HepG2 (cell line): ENCODE measurements around the gene CLPSL2. TPM values are rescaled to one million over a fixed set of nuclear protein-coding genes. Genes with fewer than 3 reads are reported as not detected.
A peak's percentile ranks its signal among the peaks of the same experiment; 100 is the strongest.

Experiments used
- EP300 ChIP-seq, 3 experiments: sonication (generic) in 1 of 3; formaldehyde crosslinking in 1 of 3; IDR thresholded peaks; 2 replicates each; pipeline versions ENCODE4 v1.5.1 to v1.6.1; 2011 to 2020; ENCODE audit warnings: low read depth in 2 of 3, low read length in 2 of 3, borderline replicate concordance in 1 of 3, improper control_type of control experiment in 1 of 3, mild to moderate bottlenecking in 1 of 3, missing genetic modification reagents in 1 of 3, moderate library complexity in 1 of 3
- NFE2 ChIP-seq: sonication (generic); formaldehyde crosslinking; IDR thresholded peaks from 2 replicates; pipeline ENCODE4 v1.4.0; 2020; ENCODE audit warnings: missing genetic modification reagents
- NR3C1 ChIP-seq: sonication (generic); formaldehyde crosslinking; IDR thresholded peaks from 2 replicates; pipeline ENCODE4 v1.4.0; 2020; ENCODE audit warnings: missing genetic modification reagents
- RBFOX2 ChIP-seq: fragments of 200-400 bp; formaldehyde crosslinking; IDR thresholded peaks from 2 replicates; pipeline ENCODE4 v1.6.1; 2017; ENCODE audit warnings: low read depth, mild to moderate bottlenecking, low read length
- TEAD2 ChIP-seq: sonication (generic); formaldehyde crosslinking; IDR thresholded peaks from 2 replicates; pipeline ENCODE4 v1.9.0; 2021; ENCODE audit warnings: missing genetic modification reagents
- ZFP82 ChIP-seq: sonication (generic); formaldehyde crosslinking; IDR thresholded peaks from 2 replicates; pipeline ENCODE4 v1.5.1; 2020; ENCODE audit warnings: mild to moderate bottlenecking, missing genetic modification reagents, borderline replicate concordance
- ZNF224 ChIP-seq: sonication (generic); formaldehyde crosslinking; IDR thresholded peaks from 2 replicates; pipeline ENCODE4 v1.5.0; 2020; ENCODE audit warnings: mild to moderate bottlenecking, missing genetic modification reagents
- ZNF616 ChIP-seq: sonication (generic); formaldehyde crosslinking; IDR thresholded peaks from 2 replicates; pipeline ENCODE4 v1.5.0; 2020; ENCODE audit warnings: low read depth, mild to moderate bottlenecking, missing genetic modification reagents
- ZNF777 ChIP-seq: sonication (generic); formaldehyde crosslinking; IDR thresholded peaks from 2 replicates; pipeline ENCODE4 v1.4.0; 2020; ENCODE audit warnings: missing genetic modification reagents
- ZSCAN31 ChIP-seq: sonication (generic); formaldehyde crosslinking; IDR thresholded peaks from 2 replicates; pipeline ENCODE4 v1.5.0; 2020; ENCODE audit warnings: low read depth, mild to moderate bottlenecking, missing genetic modification reagents
- polyA plus RNA-seq, 8 experiments: library from polyadenylated mRNA; depleted of rRNA in 3 of 8; stranded (reverse) in 7 of 8; unstranded in 1 of 8; fragments of >200 nt; fragmentation: Illumina TruSeq in 4 of 8; extraction: Trizol in 4 of 8; gene quantifications; 2 replicates each; pipeline versions ENCODE4 v1.2.1 to v1.2.3, GENCODE V29; 2011 to 2016; ENCODE audit warnings: low read depth in 4 of 8, missing spikeins in 1 of 8, mixed read lengths in 1 of 8; ENCODE audit not compliant: insufficient read depth in 1 of 8
- total RNA-seq, 5 experiments: library from RNA; depleted of rRNA; stranded (reverse); fragments of >200 nt; fragmentation: Illumina TruSeq; extraction: Trizol; gene quantifications; 2 replicates each; pipeline ENCODE4 v1.2.3, GENCODE V29; 2016; ENCODE audit warnings: low read depth in 1 of 5
- TF ChIP-seq, protein P1 (sequence below): IDR thresholded peaks from 2 replicates; pipeline ENCODE4 v1.4.0; 2020; ENCODE audit warnings: mild to moderate bottlenecking, missing genetic modification reagents
- TF ChIP-seq, protein P2 (sequence below): sonication (generic); formaldehyde crosslinking; conservative IDR thresholded peaks from 2 replicates; pipeline ENCODE4 v1.4.0; 2020; ENCODE audit warnings: missing genetic modification reagents
- TF ChIP-seq, protein P3 (sequence below): sonication (generic); formaldehyde crosslinking; IDR thresholded peaks from 2 replicates; pipeline ENCODE4 v1.4.0; 2020; ENCODE audit warnings: missing genetic modification reagents, borderline replicate concordance
- TF ChIP-seq, protein P4 (sequence below): sonication (generic); formaldehyde crosslinking; IDR thresholded peaks from 2 replicates; pipeline ENCODE4 v1.8.0; 2022; ENCODE audit warnings: mild to moderate bottlenecking, missing genetic modification reagents, moderate library complexity
- TF ChIP-seq, protein P5 (sequence below): sonication (generic); formaldehyde crosslinking; conservative IDR thresholded peaks from 2 replicates; pipeline ENCODE4 v1.4.0; 2020; ENCODE audit warnings: missing genetic modification reagents

CLPSL2 gene
- total and polyA plus RNA-seq, 2 of the 13 experiments (the other 11 are each of a cell fraction or from before 2014, with no cell fraction given) = not detected

DNA sequence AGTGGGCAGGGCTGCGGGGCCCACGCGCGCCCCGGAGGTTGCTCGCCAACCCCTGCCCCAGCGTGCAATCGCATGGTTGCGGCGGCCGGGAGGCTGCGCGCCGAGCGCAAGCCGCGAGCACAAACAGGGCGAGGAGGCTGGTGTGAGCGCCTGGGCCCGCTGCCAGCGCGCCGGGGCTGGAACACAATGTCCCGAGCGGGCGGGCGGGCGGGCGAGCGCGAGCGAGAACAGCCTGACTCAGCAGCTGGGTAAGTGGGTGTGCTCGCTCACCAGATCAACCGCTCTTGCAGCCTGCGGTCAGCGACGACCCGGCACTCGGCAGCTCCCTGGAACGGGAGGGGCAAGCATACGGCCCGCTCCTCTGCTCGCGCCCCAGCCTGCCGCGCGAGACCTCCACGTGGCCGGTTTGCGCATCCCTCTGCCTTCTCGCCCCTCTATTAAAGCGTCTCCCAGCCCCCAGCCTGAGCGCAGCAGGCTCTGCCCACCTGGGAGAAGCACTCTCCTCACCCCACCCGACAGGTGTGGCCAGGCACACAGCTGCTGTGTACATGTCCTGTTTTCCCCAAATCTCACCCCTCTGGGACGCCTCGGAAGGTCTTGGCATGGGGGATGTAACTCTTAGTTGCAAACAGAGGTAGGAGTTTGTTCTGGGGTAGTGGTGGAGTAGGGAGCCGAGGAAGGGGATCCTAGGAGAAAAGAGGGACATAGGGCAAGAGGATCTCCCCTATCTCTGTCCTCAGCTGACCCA lies 48.3 kb upstream of the CLPSL2 start (continued):
- peak in 1 of 2 experiments; percentile 47; a peak in 1 of 4 replicates for TF ChIP-seq EP300 (IDR thresholded peaks at IDR 0.05; ENCODE audit: low read depth in 2 of 2, low read length in 2 of 2)
- no peak for TF ChIP-seq EP300 (CRISPR knock-in tag; IDR thresholded peaks at IDR 0.05; ENCODE audit: borderline replicate concordance)
- TF ChIP-seq NFE2 = no peak
- no peak for TF ChIP-seq ZNF224 (CRISPR knock-in tag)
- TF ChIP-seq RBFOX2 = peak; percentile 73
- TF ChIP-seq, protein P1, sequence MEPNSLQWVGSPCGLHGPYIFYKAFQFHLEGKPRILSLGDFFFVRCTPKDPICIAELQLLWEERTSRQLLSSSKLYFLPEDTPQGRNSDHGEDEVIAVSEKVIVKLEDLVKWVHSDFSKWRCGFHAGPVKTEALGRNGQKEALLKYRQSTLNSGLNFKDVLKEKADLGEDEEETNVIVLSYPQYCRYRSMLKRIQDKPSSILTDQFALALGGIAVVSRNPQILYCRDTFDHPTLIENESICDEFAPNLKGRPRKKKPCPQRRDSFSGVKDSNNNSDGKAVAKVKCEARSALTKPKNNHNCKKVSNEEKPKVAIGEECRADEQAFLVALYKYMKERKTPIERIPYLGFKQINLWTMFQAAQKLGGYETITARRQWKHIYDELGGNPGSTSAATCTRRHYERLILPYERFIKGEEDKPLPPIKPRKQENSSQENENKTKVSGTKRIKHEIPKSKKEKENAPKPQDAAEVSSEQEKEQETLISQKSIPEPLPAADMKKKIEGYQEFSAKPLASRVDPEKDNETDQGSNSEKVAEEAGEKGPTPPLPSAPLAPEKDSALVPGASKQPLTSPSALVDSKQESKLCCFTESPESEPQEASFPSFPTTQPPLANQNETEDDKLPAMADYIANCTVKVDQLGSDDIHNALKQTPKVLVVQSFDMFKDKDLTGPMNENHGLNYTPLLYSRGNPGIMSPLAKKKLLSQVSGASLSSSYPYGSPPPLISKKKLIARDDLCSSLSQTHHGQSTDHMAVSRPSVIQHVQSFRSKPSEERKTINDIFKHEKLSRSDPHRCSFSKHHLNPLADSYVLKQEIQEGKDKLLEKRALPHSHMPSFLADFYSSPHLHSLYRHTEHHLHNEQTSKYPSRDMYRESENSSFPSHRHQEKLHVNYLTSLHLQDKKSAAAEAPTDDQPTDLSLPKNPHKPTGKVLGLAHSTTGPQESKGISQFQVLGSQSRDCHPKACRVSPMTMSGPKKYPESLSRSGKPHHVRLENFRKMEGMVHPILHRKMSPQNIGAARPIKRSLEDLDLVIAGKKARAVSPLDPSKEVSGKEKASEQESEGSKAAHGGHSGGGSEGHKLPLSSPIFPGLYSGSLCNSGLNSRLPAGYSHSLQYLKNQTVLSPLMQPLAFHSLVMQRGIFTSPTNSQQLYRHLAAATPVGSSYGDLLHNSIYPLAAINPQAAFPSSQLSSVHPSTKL (CRISPR knock-in tag) = peak; percentile 48; the same call in 1 of the 2 replicates
- TF ChIP-seq, protein P2, sequence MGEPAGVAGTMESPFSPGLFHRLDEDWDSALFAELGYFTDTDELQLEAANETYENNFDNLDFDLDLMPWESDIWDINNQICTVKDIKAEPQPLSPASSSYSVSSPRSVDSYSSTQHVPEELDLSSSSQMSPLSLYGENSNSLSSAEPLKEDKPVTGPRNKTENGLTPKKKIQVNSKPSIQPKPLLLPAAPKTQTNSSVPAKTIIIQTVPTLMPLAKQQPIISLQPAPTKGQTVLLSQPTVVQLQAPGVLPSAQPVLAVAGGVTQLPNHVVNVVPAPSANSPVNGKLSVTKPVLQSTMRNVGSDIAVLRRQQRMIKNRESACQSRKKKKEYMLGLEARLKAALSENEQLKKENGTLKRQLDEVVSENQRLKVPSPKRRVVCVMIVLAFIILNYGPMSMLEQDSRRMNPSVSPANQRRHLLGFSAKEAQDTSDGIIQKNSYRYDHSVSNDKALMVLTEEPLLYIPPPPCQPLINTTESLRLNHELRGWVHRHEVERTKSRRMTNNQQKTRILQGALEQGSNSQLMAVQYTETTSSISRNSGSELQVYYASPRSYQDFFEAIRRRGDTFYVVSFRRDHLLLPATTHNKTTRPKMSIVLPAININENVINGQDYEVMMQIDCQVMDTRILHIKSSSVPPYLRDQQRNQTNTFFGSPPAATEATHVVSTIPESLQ (CRISPR knock-in tag) = no peak
- TF ChIP-seq ZFP82 = no peak
- TF ChIP-seq NR3C1 (CRISPR knock-in tag) = no peak
- TF ChIP-seq, protein P3, sequence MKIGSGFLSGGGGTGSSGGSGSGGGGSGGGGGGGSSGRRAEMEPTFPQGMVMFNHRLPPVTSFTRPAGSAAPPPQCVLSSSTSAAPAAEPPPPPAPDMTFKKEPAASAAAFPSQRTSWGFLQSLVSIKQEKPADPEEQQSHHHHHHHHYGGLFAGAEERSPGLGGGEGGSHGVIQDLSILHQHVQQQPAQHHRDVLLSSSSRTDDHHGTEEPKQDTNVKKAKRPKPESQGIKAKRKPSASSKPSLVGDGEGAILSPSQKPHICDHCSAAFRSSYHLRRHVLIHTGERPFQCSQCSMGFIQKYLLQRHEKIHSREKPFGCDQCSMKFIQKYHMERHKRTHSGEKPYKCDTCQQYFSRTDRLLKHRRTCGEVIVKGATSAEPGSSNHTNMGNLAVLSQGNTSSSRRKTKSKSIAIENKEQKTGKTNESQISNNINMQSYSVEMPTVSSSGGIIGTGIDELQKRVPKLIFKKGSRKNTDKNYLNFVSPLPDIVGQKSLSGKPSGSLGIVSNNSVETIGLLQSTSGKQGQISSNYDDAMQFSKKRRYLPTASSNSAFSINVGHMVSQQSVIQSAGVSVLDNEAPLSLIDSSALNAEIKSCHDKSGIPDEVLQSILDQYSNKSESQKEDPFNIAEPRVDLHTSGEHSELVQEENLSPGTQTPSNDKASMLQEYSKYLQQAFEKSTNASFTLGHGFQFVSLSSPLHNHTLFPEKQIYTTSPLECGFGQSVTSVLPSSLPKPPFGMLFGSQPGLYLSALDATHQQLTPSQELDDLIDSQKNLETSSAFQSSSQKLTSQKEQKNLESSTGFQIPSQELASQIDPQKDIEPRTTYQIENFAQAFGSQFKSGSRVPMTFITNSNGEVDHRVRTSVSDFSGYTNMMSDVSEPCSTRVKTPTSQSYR (CRISPR knock-in tag) = no peak
- TF ChIP-seq ZNF616 = 0 out of 2 replicates have a peak, but pooled peaks have one; percentile 69
- no peak for TF ChIP-seq TEAD2 (CRISPR knock-in tag)
- peak; percentile 80 for TF ChIP-seq ZNF777
- TF ChIP-seq, protein P4, sequence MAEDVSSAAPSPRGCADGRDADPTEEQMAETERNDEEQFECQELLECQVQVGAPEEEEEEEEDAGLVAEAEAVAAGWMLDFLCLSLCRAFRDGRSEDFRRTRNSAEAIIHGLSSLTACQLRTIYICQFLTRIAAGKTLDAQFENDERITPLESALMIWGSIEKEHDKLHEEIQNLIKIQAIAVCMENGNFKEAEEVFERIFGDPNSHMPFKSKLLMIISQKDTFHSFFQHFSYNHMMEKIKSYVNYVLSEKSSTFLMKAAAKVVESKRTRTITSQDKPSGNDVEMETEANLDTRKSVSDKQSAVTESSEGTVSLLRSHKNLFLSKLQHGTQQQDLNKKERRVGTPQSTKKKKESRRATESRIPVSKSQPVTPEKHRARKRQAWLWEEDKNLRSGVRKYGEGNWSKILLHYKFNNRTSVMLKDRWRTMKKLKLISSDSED (CRISPR knock-in tag) = 0 out of 2 replicates have a peak, but pooled peaks have one; percentile 30
- no peak for TF ChIP-seq ZSCAN31 (CRISPR knock-in tag)
- TF ChIP-seq, protein P5, sequence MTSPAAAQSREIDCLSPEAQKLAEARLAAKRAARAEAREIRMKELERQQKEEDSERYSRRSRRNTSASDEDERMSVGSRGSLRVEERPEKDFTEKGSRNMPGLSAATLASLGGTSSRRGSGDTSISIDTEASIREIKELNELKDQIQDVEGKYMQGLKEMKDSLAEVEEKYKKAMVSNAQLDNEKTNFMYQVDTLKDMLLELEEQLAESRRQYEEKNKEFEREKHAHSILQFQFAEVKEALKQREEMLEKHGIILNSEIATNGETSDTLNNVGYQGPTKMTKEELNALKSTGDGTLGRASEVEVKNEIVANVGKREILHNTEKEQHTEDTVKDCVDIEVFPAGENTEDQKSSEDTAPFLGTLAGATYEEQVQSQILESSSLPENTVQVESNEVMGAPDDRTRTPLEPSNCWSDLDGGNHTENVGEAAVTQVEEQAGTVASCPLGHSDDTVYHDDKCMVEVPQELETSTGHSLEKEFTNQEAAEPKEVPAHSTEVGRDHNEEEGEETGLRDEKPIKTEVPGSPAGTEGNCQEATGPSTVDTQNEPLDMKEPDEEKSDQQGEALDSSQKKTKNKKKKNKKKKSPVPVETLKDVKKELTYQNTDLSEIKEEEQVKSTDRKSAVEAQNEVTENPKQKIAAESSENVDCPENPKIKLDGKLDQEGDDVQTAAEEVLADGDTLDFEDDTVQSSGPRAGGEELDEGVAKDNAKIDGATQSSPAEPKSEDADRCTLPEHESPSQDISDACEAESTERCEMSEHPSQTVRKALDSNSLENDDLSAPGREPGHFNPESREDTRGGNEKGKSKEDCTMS = no peak; the same call in 1 of the 2 replicates
